GOT3 (cell line): ENCODE measurements around the gene MAG.

Source experiments
- DNase-seq: peaks from one replicate; lab custom pipeline; 2025; ENCODE audit warnings: mixed read lengths; lab: John Stamatoyannopoulos, UW

MAG gene

GRCh38 chr19:35318679-35319448, 26.9 kb downstream of the MAG start:
- DNase-seq, result peak; percentile 78

GRCh38 chr19:35320065-35320713, 28.2 kb downstream of the MAG start:
- no peak for DNase-seq

GRCh38 chr19:35321291-35321690, 29.3 kb downstream of the MAG start:
- no peak for DNase-seq

- no peak for DNase-seq
Measured at GRCh38 chr19:35322014-35322413, 30.1 kb downstream of the MAG start.

- DNase-seq, result no peak
Measured at GRCh38 chr19:35327642-35328041, 35.7 kb downstream of the MAG start.

- no peak for DNase-seq
Measured at GRCh38 chr19:35328851-35329285, 36.9 kb downstream of the MAG start, which contains the start of gene CD22. Gene CD22 (plus strand): TSS chr19:35329187. CDS start chr19:35332041, 2,854 bp downstream.

- DNase-seq, result no peak
Measured at GRCh38 chr19:35329323-35329722, 37.4 kb downstream of the MAG start.

GRCh38 chr19:35330475-35330874, 38.5 kb downstream of the MAG start:
- DNase-seq, result no peak

GRCh38 chr19:35331551-35332214, 39.7 kb downstream of the MAG start:
- no peak for DNase-seq

GRCh38 chr19:35332817-35333216, 40.9 kb downstream of the MAG start:
- no peak for DNase-seq

GRCh38 chr19:35334144-35334753, 42.3 kb downstream of the MAG start:
- DNase-seq, result no peak

GRCh38 chr19:35336166-35336955, 44.4 kb downstream of the MAG start:
- DNase-seq, result no peak

GRCh38 chr19:35337097-35337983, 45.4 kb downstream of the MAG start:
- DNase-seq, result no peak

- no peak for DNase-seq
Measured at GRCh38 chr19:35337984-35338296, 46.0 kb downstream of the MAG start.

GRCh38 chr19:35340431-35340830, 48.5 kb downstream of the MAG start:
- no peak for DNase-seq

GRCh38 chr19:35341006-35341405, 49.0 kb downstream of the MAG start:
- no peak for DNase-seq

GRCh38 chr19:35341565-35342225, 49.7 kb downstream of the MAG start:
- DNase-seq, result no peak

- DNase-seq, result no peak
Measured at GRCh38 chr19:35342430-35342829, 50.5 kb downstream of the MAG start.

GRCh38 chr19:35344511-35345031, 52.6 kb downstream of the MAG start:
- no peak for DNase-seq

- no peak for DNase-seq
Measured at GRCh38 chr19:35345671-35346111, 53.7 kb downstream of the MAG start.
